Measurements from ENCODE around the gene GGPS1. TPM values are rescaled to one million over a fixed set of nuclear protein-coding genes. Genes with fewer than 3 reads are reported as not detected.

GGPS1 gene
- total RNA-seq, 1 donor from 2014 or later = 24.7 TPM

Other genes with a start within 250 kb of the GGPS1 start
- gene TOMM20, start 199.7 kb upstream of the GGPS1 start, total RNA-seq = 65.7 and 83.6 TPM in 2 replicates
- 37.1 and 55.8 TPM in 2 replicates for gene RBM34, start 167.3 kb upstream of the GGPS1 start, total RNA-seq
- gene ARID4B, start 391 bp upstream of the GGPS1 start, total RNA-seq = 62.0 and 67.9 TPM in 2 replicates
- 17.5 and 22.4 TPM in 2 replicates for gene TBCE, start 38.9 kb downstream of the GGPS1 start, total RNA-seq
- 53.3 and 57.9 TPM in 2 replicates for gene B3GALNT2, start 175.9 kb downstream of the GGPS1 start, total RNA-seq

Measured in dermis blood vessel endothelial cell (primary cell).